ENCODE results near the gene NDUFS4. TPM values are rescaled to one million over a fixed set of nuclear protein-coding genes. Genes with fewer than 3 reads are reported as not detected.
"Not testable (repeated sequence)": the region's sequence is repeated elsewhere in the genome, so short reads cannot be mapped to it uniquely, and the experiment has no call there.

NDUFS4 gene
- total RNA-seq, 1 experiment from 2014 or later: 72.6 TPM

- H3K79me2 ChIP-seq (ENCODE audit: low read length): peaks cover 9% of the 10 kb centered on the region
- H3K9ac ChIP-seq (ENCODE audit: low read length): no peak overlapping the region
- no peak for DNase-seq
- H3K27ac ChIP-seq (ENCODE audit: low read length): no peak overlapping the region
- no peak overlapping the region for H2AFZ ChIP-seq (ENCODE audit: low read length)
- POLR2A ChIA-PET (ENCODE audit: unreplicated experiment): no interaction called here
- ATAC-seq: peak; percentile 29
- H3K4me2 ChIP-seq (ENCODE audit: low read length): no peak overlapping the region
- H4K20me1 ChIP-seq (ENCODE audit: low read length): no peaks in the 10 kb centered on the region
- H3F3A ChIP-seq (ENCODE audit: low read length, unreplicated experiment): no peaks in the 10 kb centered on the region
- BruUV-seq (replicated peaks): no TSS peak
- H3K27me3 ChIP-seq (ENCODE audit: low read length): no peaks in the 10 kb centered on the region
- TF ChIP-seq CTCF (conservative IDR thresholded peaks at IDR 0.05; ENCODE audit: low read depth, low read length) (no peak), EZH2phosphoT487 (IDR thresholded peaks at IDR 0.05; ENCODE audit: borderline replicate concordance, low read length) (no peak), EZH2 (IDR thresholded peaks at IDR 0.05; ENCODE audit: low read length, unreplicated experiment) (no peak)
- no peaks in the 10 kb centered on the region for H3K9me2 ChIP-seq (replicated peaks; ENCODE audit: low read length)
- peaks cover 3% of the 10 kb centered on the region; the same call in 1 of the 2 replicates for H3K36me3 ChIP-seq (ENCODE audit: low read depth, low read length)
- CTCF ChIA-PET: no interaction called here
- no peaks in the 10 kb centered on the region for H3K9me3 ChIP-seq (ENCODE audit: low read length)
- H3K4me3 ChIP-seq (ENCODE audit: low read length): no peak overlapping the region
- peaks cover 19% of the 10 kb centered on the region for H3K4me1 ChIP-seq (ENCODE audit: insufficient read depth, low read length)
- intact Hi-C loops (cut with micrococcal nuclease): loop anchor here (10.0 kb wide), 1 partner anchor 253 kb away; no protein-coding TSS in a partner anchor
Observed at GRCh38 chr5:53607886-53608285, 47.4 kb downstream of the NDUFS4 start.

GRCh38 chr5:53608897-53609296 is 48.5 kb downstream of the NDUFS4 start:
- intact Hi-C loops (cut with micrococcal nuclease): loop anchor here (10.0 kb wide), 1 partner anchor 254 kb away; no protein-coding TSS in a partner anchor
- ATAC-seq; POLR2A ChIA-PET (ENCODE audit: unreplicated experiment); H3K79me2 ChIP-seq (ENCODE audit: low read length); H3K27me3 ChIP-seq (ENCODE audit: low read length); H3F3A ChIP-seq (ENCODE audit: low read length, unreplicated experiment); H3K9me3 ChIP-seq (ENCODE audit: low read length); H3K9ac ChIP-seq (ENCODE audit: low read length); H3K36me3 ChIP-seq (ENCODE audit: low read depth, low read length); H3K27ac ChIP-seq (ENCODE audit: low read length); H3K4me2 ChIP-seq (ENCODE audit: low read length); H2AFZ ChIP-seq (ENCODE audit: low read length); H4K20me1 ChIP-seq (ENCODE audit: low read length); H3K9me2 ChIP-seq (replicated peaks; ENCODE audit: low read length); H3K4me1 ChIP-seq (ENCODE audit: insufficient read depth, low read length); BruUV-seq (replicated peaks); DNase-seq; CTCF ChIA-PET; H3K4me3 ChIP-seq (ENCODE audit: low read length): not testable (repeated sequence)

- Histone ChIP-seq H3K9me2 (replicated peaks; ENCODE audit: low read length) (no peaks in the 10 kb centered on the region), H3K27me3 (ENCODE audit: low read length) (no peaks in the 10 kb centered on the region), H3K9ac (ENCODE audit: low read length) (no peak overlapping the region), H3K9me3 (ENCODE audit: low read length) (no peaks in the 10 kb centered on the region), H3K36me3 (ENCODE audit: low read depth, low read length) (no peaks in the 10 kb centered on the region), H3K4me2 (ENCODE audit: low read length) (no peak overlapping the region), H4K20me1 (ENCODE audit: low read length) (no peaks in the 10 kb centered on the region), H3K4me3 (ENCODE audit: low read length) (no peak overlapping the region), H3F3A (ENCODE audit: low read length, unreplicated experiment) (no peaks in the 10 kb centered on the region), H3K4me1 (ENCODE audit: insufficient read depth, low read length) (no peaks in the 10 kb centered on the region), H3K27ac (ENCODE audit: low read length) (no peak overlapping the region), H2AFZ (ENCODE audit: low read length) (no peak overlapping the region), H3K79me2 (ENCODE audit: low read length) (no peaks in the 10 kb centered on the region)
- intact Hi-C loops (cut with micrococcal nuclease): no loop called here
- CTCF ChIA-PET: no interaction called here
- TF ChIP-seq CTCF (conservative IDR thresholded peaks at IDR 0.05; ENCODE audit: low read depth, low read length) (no peak), EZH2phosphoT487 (IDR thresholded peaks at IDR 0.05; ENCODE audit: borderline replicate concordance, low read length) (no peak), EZH2 (IDR thresholded peaks at IDR 0.05; ENCODE audit: low read length, unreplicated experiment) (no peak)
- no TSS peak for BruUV-seq (replicated peaks)
- ATAC-seq (no peak), DNase-seq (no peak)
- POLR2A ChIA-PET (ENCODE audit: unreplicated experiment): no interaction called here
Observed at GRCh38 chr5:53613061-53613460, 52.6 kb downstream of the NDUFS4 start.

Data from PC-3 (cell line).